ENCODE data around the gene SPCS1. TPM values are rescaled to one million over a fixed set of nuclear protein-coding genes. Genes with fewer than 3 reads are reported as not detected.

The SPCS1 gene
- total RNA-seq, 1 donor from 2014 or later: 106 TPM

GRCh38 chr3:52714335-52715302 lies 8.7 kb downstream of the SPCS1 start:
- H3K4me3 Mint-ChIP-seq (ENCODE audit: unreplicated experiment): no peak overlapping the region
- no peaks in the 10 kb centered on the region for H3K4me1 Mint-ChIP-seq (ENCODE audit: low read depth)
- DNase-seq (ENCODE audit: low spot score): no peak
- no peak overlapping the region for H3K27ac Mint-ChIP-seq (ENCODE audit: unreplicated experiment)
- no peaks in the 10 kb centered on the region for H3K27me3 Mint-ChIP-seq (ENCODE audit: low read depth)
- peaks cover 7% of the 10 kb centered on the region for H3K36me3 Mint-ChIP-seq (ENCODE audit: low read depth)
- peaks cover under 1% of the 10 kb centered on the region for H3K9me3 Mint-ChIP-seq (ENCODE audit: low read depth)
- TF ChIP-seq CTCF (IDR thresholded peaks at IDR 0.05): no peak

- no peaks in the 10 kb centered on the region for H3K27me3 Mint-ChIP-seq (ENCODE audit: low read depth)
- H3K9me3 Mint-ChIP-seq (ENCODE audit: low read depth): peaks cover 3% of the 10 kb centered on the region
- H3K4me1 Mint-ChIP-seq (ENCODE audit: low read depth): no peaks in the 10 kb centered on the region
- no peak for TF ChIP-seq CTCF (IDR thresholded peaks at IDR 0.05)
- no peak overlapping the region for H3K27ac Mint-ChIP-seq (ENCODE audit: unreplicated experiment)
- H3K36me3 Mint-ChIP-seq (ENCODE audit: low read depth): peaks cover 9% of the 10 kb centered on the region
- no peak overlapping the region for H3K4me3 Mint-ChIP-seq (ENCODE audit: unreplicated experiment)
- no peak for DNase-seq (ENCODE audit: low spot score)
Observed at GRCh38 chr3:52715714-52716305, 9.9 kb downstream of the SPCS1 start.

GRCh38 chr3:52719618-52720017 lies 13.7 kb downstream of the SPCS1 start:
- peaks cover 13% of the 10 kb centered on the region for H3K36me3 Mint-ChIP-seq (ENCODE audit: low read depth)
- TF ChIP-seq CTCF (IDR thresholded peaks at IDR 0.05): no peak
- no peaks in the 10 kb centered on the region for H3K27me3 Mint-ChIP-seq (ENCODE audit: low read depth)
- DNase-seq (ENCODE audit: low spot score): no peak
- no peaks in the 10 kb centered on the region for H3K4me1 Mint-ChIP-seq (ENCODE audit: low read depth)
- peaks cover 3% of the 10 kb centered on the region for H3K9me3 Mint-ChIP-seq (ENCODE audit: low read depth)
- H3K4me3 Mint-ChIP-seq (ENCODE audit: unreplicated experiment): no peak overlapping the region
- no peak overlapping the region for H3K27ac Mint-ChIP-seq (ENCODE audit: unreplicated experiment)

GRCh38 chr3:52721002-52721729 lies 15.3 kb downstream of the SPCS1 start:
- no peak for TF ChIP-seq CTCF (IDR thresholded peaks at IDR 0.05)
- H3K4me1 Mint-ChIP-seq (ENCODE audit: low read depth): no peaks in the 10 kb centered on the region
- no peaks in the 10 kb centered on the region for H3K27me3 Mint-ChIP-seq (ENCODE audit: low read depth)
- H3K4me3 Mint-ChIP-seq (ENCODE audit: unreplicated experiment): no peak overlapping the region
- H3K36me3 Mint-ChIP-seq (ENCODE audit: low read depth): peaks cover 13% of the 10 kb centered on the region
- H3K27ac Mint-ChIP-seq (ENCODE audit: unreplicated experiment): no peak overlapping the region
- peaks cover 3% of the 10 kb centered on the region for H3K9me3 Mint-ChIP-seq (ENCODE audit: low read depth)
- DNase-seq (ENCODE audit: low spot score): no peak

GRCh38 chr3:52721730-52722008 lies 15.8 kb downstream of the SPCS1 start:
- Mint-ChIP-seq H3K36me3 (ENCODE audit: low read depth) (peaks cover 13% of the 10 kb centered on the region), H3K4me1 (ENCODE audit: low read depth) (no peaks in the 10 kb centered on the region)
- no peak for DNase-seq (ENCODE audit: low spot score)

More at GRCh38 chr3:52721730-52722008, 15.8 kb downstream of the SPCS1 start:
- Mint-ChIP-seq H3K9me3 (ENCODE audit: low read depth) (peaks cover 3% of the 10 kb centered on the region), H3K27ac (ENCODE audit: unreplicated experiment) (no peak overlapping the region), H3K27me3 (ENCODE audit: low read depth) (no peaks in the 10 kb centered on the region), H3K4me3 (ENCODE audit: unreplicated experiment) (no peak overlapping the region)
- TF ChIP-seq CTCF (IDR thresholded peaks at IDR 0.05): no peak

Data from chondrocyte (in vitro differentiated cells).